ENCODE measurements around the gene CENPT. TPM values are rescaled to one million over a fixed set of nuclear protein-coding genes. Genes with fewer than 3 reads are reported as not detected.

CENPT gene
- total and polyA plus RNA-seq, 10 of the 15 experiments (the other 5 are each of a cell fraction or from before 2014, with no cell fraction given) = 1.1 to 45.7 (median 24.5) TPM

GRCh38 chr16:67844497-67844896 is 3.0 kb downstream of the CENPT start (continued):
- no peak for TF ChIP-seq USF2 (IDR thresholded peaks at IDR 0.05; ENCODE audit: borderline replicate concordance, low read depth, low read length)
- no peak for TF ChIP-seq ZBTB11 (CRISPR knock-in tag; IDR thresholded peaks at IDR 0.05)
- TF ChIP-seq NR2F1 (conservative IDR thresholded peaks at IDR 0.05) = no peak
- TF ChIP-seq SPI1 (IDR thresholded peaks at IDR 0.05; ENCODE audit: borderline replicate concordance, insufficient read depth, low read depth, low read length) = no peak
- no peak for TF ChIP-seq POLR2A (IDR thresholded peaks at IDR 0.05; ENCODE audit: low read depth, low read length)

DNA sequence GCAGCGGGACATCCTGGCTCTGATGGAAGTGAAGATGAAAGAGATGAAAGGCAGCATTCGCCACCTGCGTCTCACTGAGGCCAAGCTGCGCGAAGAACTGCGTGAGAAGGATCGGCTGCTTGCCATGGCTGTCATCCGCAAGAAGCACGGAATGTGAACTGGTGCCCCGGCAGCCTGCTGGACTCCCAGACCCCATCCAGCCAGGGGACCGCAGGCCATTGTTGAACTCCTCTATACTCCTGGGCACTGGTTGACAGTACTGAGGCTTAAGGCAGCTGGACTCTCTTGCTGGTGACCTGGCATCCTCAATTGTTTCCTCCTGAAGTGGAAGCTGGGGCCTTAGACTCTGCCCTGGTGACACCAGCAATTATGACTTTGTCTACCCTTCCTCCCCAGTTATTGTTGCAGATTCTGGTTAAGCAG is 4.1 kb downstream of the CENPT start:
- Histone ChIP-seq H3K4me1 (ENCODE audit: control insufficient read depth, insufficient read depth, low read length) (peaks cover 29% of the 10 kb centered on the region), H3K36me3 (ENCODE audit: control insufficient read depth in 2 of 2, insufficient read depth in 2 of 2, low read length in 1 of 2) (peaks cover 0 to 4% of the 10 kb centered on the region in 2 experiments; a peak in 1 of 4 replicates), H3K27me3 (replicated peaks in 1 of 2; ENCODE audit: control insufficient read depth in 2 of 2, insufficient read depth in 2 of 2, low read length in 1 of 2) (no peaks in the 10 kb centered on the region), H3K9me3 (replicated peaks; ENCODE audit: control insufficient read depth, insufficient read depth, low read length) (no peaks in the 10 kb centered on the region), H3K4me3 (peak overlapping the region; percentile 96), H3K4me2 (ENCODE audit: control insufficient read depth, insufficient read depth) (peak overlapping the region; percentile 93), H3K79me2 (ENCODE audit: control insufficient read depth, insufficient read depth, low read length) (peaks cover 46% of the 10 kb centered on the region), H4K20me1 (ENCODE audit: control insufficient read depth, insufficient read depth) (no peaks in the 10 kb centered on the region), H2AFZ (ENCODE audit: control insufficient read depth, low read depth, low read length) (no peak overlapping the region; the same call in 1 of the 2 replicates), H3K27ac (ENCODE audit: control insufficient read depth, insufficient read depth) (peak overlapping the region; percentile 38; the same call in 1 of the 2 replicates), H3K9ac (ENCODE audit: control insufficient read depth, insufficient read depth, low read length) (peak overlapping the region; percentile 91)
- ChIA-PET POLR2A (no interaction called here), SMC1A (ENCODE audit: uncharacterized antibody, unreplicated experiment) (interaction anchor here (0.7 to 1.7 kb wide), 3 partner anchors 10 to 30 kb away, joined by 3 to 5 read pairs (median 3); partner anchors contain the start of gene EDC4), RAD21 (ENCODE audit: unreplicated experiment) (no interaction called here), CTCF (interaction anchor here (1.1 to 2.0 kb wide), 5 partner anchors 10 to 321 kb away, joined by 3 to 8 read pairs (median 5); partner anchors contain the start of gene EDC4)
- no peak for DNase-seq (ENCODE audit: low read depth, low spot score)
- TF ChIP-seq RB1 (IDR thresholded peaks at IDR 0.05; ENCODE audit: borderline replicate concordance) (no peak), EED (IDR thresholded peaks at IDR 0.05; ENCODE audit: low read depth) (0 out of 2 replicates have a peak, but pooled peaks have one; percentile 17), CBX5 (IDR thresholded peaks at IDR 0.05; ENCODE audit: low read depth) (no peak), POLR2AphosphoS2 (IDR thresholded peaks at IDR 0.05; ENCODE audit: low read depth, low read length) (no peak), BRCA1 (IDR thresholded peaks at IDR 0.05; ENCODE audit: low read depth, low read length) (no peak), MTA3 (IDR thresholded peaks at IDR 0.05; ENCODE audit: borderline replicate concordance, low read length) (no peak), SPI1 (IDR thresholded peaks at IDR 0.05; ENCODE audit: borderline replicate concordance, insufficient read depth, low read depth, low read length) (no peak)
- TF ChIP-seq, protein P1, sequence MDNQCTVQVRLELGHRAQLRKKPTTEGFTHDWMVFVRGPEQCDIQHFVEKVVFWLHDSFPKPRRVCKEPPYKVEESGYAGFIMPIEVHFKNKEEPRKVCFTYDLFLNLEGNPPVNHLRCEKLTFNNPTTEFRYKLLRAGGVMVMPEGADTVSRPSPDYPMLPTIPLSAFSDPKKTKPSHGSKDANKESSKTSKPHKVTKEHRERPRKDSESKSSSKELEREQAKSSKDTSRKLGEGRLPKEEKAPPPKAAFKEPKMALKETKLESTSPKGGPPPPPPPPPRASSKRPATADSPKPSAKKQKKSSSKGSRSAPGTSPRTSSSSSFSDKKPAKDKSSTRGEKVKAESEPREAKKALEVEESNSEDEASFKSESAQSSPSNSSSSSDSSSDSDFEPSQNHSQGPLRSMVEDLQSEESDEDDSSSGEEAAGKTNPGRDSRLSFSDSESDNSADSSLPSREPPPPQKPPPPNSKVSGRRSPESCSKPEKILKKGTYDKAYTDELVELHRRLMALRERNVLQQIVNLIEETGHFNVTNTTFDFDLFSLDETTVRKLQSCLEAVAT (IDR thresholded peaks at IDR 0.05) = peak; percentile 53; the same call in 1 of the 2 replicates
- in situ Hi-C loops (cut with MboI) = no loop called here
- intact Hi-C loops (cut with micrococcal nuclease; ENCODE audit: unreplicated experiment) = no loop called here
- FAIRE-seq = no peak
- 8% methylated on average over 11 of the region's 11 CpGs for WGBS (ENCODE audit: insufficient coverage, insufficient replicate concordance, low lambda C conversion rate, missing lambda C conversion rate)
- TSS peak; percentile 31 for BruUV-seq (replicated peaks)
- ATAC-seq = no peak

Data from GM12878 (cell line).